ENCODE results near the gene CELA3B. TPM values are rescaled to one million over a fixed set of nuclear protein-coding genes. Genes with fewer than 3 reads are reported as not detected.

CELA3B gene
- total RNA-seq = 0.09 TPM in 1 of 2 replicates, not detected in the other

GRCh38 chr1:21976703-21977239, at the start of gene CELA3B:
TSS of gene CELA3B (plus strand) at chr1:21977022. CDS start at chr1:21977040, 18 bp downstream.

GRCh38 chr1:21937034-21937371, 39.8 kb upstream of the CELA3B start, which contains the start of gene HSPG2:
TSS of gene HSPG2 (minus strand) at chr1:21937310. CDS start at chr1:21937217, 93 bp downstream.

GRCh38 chr1:22001409-22001808, 24.6 kb downstream of the CELA3B start, which contains the start of gene CELA3A:
TSS of gene CELA3A (plus strand) at chr1:22001657. CDS start at chr1:22001675, 18 bp downstream.

Other genes with a start within 250 kb of the CELA3B start
- gene USP48, start 193.9 kb upstream of the CELA3B start, total RNA-seq = 54.8 and 66.9 TPM in 2 replicates
- gene LDLRAD2, start 164.8 kb upstream of the CELA3B start, total RNA-seq = 0.09 and 0.11 TPM in 2 replicates
- 192 and 239 TPM in 2 replicates for gene HSPG2, start 39.7 kb upstream of the CELA3B start, total RNA-seq
- not detected in 2 replicates for gene CELA3A, start 24.6 kb downstream of the CELA3B start, total RNA-seq
- 760 and 768 TPM in 2 replicates for gene CDC42, start 75.7 kb downstream of the CELA3B start, total RNA-seq
- gene WNT4, start 166.1 kb downstream of the CELA3B start, total RNA-seq = 0.76 and 0.77 TPM in 2 replicates